Stimulated activated CD4-positive, alpha-beta T cell treated with anti-CD3 and anti-CD28 coated beads, Interleukin-2, amount 100 ng/mL, for 48 hours (primary cell): ENCODE results near the gene SDCCAG8.
"Not testable (repeated sequence)": the region's sequence is repeated elsewhere in the genome, so short reads cannot be mapped to it uniquely, and the experiment has no call there.

Experiments
- DNase-seq, 2 donors: peaks; one replicate each; pipeline ENCODE4 v3.0.0-alpha.2; 2020

The SDCCAG8 gene

GRCh38 chr1:243255791-243256512 is at the start of gene SDCCAG8:
Gene SDCCAG8 (plus strand): TSS chr1:243256041. CDS start chr1:243256174, 133 bp downstream.
- peak; percentile 81 to 90 for DNase-seq

DNA sequence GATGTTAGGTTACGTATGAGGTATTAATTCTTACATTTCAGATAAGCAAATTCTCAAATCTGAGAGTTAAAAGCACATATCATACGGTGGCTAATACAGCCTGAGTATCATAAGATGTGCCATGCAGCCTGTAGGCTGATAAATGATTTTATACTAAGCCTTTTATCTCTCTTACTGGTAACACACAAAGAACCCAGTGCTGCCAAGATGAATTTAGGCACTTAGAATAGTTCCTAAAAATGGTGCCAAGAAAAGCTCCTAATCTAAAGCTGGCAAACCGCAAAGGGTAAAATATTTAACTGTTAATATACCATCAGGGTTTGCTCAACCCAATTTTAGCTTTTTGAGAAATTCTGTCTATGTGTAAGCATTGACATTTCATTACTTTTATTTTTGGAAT is 43.9 kb upstream of the SDCCAG8 start:
- DNase-seq: not testable (repeated sequence)

GRCh38 chr1:243213045-243213787 is 42.6 kb upstream of the SDCCAG8 start:
- DNase-seq: no peak

- not testable (repeated sequence) for DNase-seq
These were observed 40.5 kb upstream of the SDCCAG8 start for GRCh38 chr1:243215276-243215875.

- no peak for DNase-seq
These were observed 39.1 kb upstream of the SDCCAG8 start for GRCh38 chr1:243216741-243217140.

DNA sequence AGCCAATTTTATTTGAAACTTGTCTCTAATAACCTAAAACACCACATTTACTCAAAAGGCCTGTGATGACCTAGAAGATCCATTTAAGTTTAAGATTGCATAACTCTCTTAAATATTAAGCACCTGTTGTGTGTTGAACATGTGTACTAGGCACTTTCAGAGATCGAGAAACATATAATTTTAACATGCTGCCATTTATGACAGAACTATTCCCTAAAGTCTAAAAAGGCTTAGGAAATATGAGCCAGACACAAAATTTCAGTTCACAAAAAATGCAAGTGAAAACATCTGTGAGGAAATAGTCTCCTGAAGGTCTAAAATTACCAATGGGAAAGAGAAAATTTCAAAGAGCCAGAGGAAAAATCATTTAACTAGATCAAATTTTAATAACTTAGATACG is 38.5 kb upstream of the SDCCAG8 start:
- no peak for DNase-seq

DNA sequence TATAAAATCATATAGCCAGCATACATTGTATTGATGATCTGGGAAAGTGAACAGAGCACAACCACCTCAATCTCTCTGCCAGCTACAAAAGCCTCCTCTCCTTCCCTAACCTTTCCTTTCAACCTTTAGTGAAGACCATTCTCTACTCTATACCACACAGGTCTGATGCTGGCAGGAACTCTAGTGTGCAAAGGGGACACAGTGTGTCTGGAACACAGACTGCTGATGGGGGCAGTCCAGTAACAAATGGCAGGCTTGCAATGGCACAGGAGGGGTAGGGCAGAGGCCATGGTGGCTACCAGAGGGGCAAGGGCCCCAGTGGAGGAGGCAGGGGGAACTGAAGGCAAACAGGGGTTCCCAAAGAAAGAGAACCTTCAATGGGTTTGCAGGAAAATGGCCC is 37.8 kb upstream of the SDCCAG8 start:
- DNase-seq: no peak

DNA sequence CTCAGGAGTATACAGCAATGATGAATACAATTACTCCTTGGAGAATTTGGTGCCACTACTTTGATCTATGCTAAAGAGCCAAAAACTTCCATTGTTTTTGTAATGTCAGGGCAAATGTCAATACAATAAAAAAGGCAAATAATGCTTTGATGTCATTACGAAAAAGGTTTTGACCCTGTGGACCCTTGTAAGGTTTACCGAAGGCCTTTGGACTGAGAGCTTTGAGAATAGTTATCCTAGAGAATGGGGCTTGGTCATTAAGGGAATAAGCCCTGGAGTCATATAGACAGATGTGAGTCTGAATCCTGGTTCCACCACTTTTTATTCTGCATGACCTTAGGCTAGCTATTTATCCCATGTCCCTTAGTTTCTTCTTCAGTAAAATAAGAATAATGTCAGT is 28.2 kb upstream of the SDCCAG8 start:
- no peak for DNase-seq

GRCh38 chr1:243229526-243229925 is 26.3 kb upstream of the SDCCAG8 start:
- DNase-seq: no peak

DNA sequence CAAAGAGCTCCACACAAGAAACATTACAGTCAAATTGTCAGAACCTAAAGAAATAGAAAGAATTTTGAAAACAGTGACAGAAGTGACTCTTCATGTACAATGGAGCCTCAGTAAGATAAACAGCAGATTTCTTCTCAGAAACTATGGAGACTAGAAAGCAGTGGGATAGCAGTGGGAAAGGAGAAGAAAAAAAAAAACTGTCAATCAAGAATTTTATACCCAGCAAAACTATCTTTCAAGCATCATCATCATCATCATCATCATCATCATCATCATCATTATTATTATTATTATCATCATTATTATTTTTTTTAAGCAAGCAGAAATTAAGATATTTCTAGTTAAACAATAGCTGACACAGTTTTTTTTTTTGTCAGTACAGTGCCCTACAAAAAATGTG is 24.9 kb upstream of the SDCCAG8 start:
- no peak for DNase-seq

- no peak for DNase-seq
These were observed 21.9 kb upstream of the SDCCAG8 start for GRCh38 chr1:243233908-243234307.

GRCh38 chr1:243234978-243235647 is 20.7 kb upstream of the SDCCAG8 start:
- no peak for DNase-seq

DNA sequence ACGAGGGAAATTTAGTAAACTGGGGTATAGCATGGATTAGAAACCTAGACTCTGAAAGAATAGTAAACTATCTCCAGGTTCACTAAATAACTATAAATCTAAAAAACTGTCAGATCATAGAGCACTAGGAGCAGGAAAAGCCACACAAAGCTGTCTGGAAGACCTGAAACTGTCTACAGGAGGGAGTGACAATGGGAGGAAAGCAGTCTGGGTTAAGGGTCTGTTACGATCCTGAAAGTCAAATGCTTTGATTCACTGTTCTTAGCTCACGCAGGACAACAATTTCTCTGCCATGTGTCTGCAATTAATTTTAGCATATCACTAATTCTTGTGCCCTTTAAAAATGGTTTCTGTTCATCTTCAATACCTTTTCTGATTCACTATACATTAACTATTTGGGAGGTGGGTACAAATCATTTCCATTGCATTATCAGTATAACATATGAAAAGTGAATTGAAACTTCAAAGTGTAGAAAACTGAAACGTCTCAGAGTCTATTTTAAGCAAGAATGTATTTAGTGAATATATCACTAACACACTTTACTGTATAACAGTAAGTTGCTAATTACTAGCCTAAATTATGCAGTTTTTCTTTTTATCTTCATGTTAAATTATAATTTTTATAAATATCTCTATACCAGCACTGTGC is 19.1 kb upstream of the SDCCAG8 start:
- no peak for DNase-seq

- DNase-seq: no peak
These were observed 11.4 kb upstream of the SDCCAG8 start for GRCh38 chr1:243244432-243244841.

GRCh38 chr1:243246916-243247315 is 8.9 kb upstream of the SDCCAG8 start:
- DNase-seq: no peak

- DNase-seq: no peak
These were observed 7.9 kb upstream of the SDCCAG8 start for GRCh38 chr1:243247901-243248300.

- no peak for DNase-seq
These were observed 6.6 kb upstream of the SDCCAG8 start for GRCh38 chr1:243249214-243249613.

GRCh38 chr1:243250102-243250501 is 5.7 kb upstream of the SDCCAG8 start:
- no peak for DNase-seq

DNA sequence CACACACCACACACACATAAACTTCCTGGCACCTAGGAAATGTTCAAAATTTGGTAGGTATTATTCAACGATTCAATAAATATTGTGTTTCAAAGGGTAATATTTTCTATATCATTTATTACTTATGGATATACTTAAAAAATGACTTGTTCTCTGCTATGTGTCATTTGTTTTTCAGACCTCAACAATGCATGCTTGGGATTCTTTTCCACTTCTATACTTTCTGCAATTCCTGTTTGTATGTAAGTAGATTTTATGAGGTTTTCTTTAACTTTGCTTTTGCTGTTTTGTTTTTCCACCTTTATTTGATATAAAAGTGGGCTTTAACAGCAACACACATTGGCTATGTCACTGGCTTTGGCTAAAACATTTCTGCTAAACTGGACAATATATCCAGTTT is 4.3 kb upstream of the SDCCAG8 start:
- no peak for DNase-seq

GRCh38 chr1:243253211-243253925 is 2.5 kb upstream of the SDCCAG8 start:
- DNase-seq: no peak

- peak in 1 of 2 donors; percentile 1 for DNase-seq
These were observed 2.0 kb upstream of the SDCCAG8 start for GRCh38 chr1:243253926-243254232.

- peak; percentile 44 to 45 for DNase-seq
These were observed 1.5 kb upstream of the SDCCAG8 start for GRCh38 chr1:243254233-243254926.
